D721Med (cell line): ENCODE results near the gene TMEM203.
"Not testable (repeated sequence)": the region's sequence is repeated elsewhere in the genome, so short reads cannot be mapped to it uniquely, and the experiment has no call there.

Experiments used
- DNase-seq: peaks from one replicate; pipeline ENCODE4 v3.0.0; 2011; ENCODE audit warnings: low spot score; ENCODE audit not compliant: insufficient read length
- FAIRE-seq: peaks from 2 replicates; lab custom pipeline; 2011; peaks lifted over from hg19 to GRCh38; lab: Jason Lieb, UNC
- TF ChIP-seq, protein P1 (sequence below): IDR thresholded peaks from 2 replicates; pipeline ENCODE4 v1.5.1; 2012; ENCODE audit warnings: mild to moderate bottlenecking, control low read depth; ENCODE audit not compliant: insufficient read depth; ENCODE audit errors: missing control alignments

The TMEM203 gene

DNA sequence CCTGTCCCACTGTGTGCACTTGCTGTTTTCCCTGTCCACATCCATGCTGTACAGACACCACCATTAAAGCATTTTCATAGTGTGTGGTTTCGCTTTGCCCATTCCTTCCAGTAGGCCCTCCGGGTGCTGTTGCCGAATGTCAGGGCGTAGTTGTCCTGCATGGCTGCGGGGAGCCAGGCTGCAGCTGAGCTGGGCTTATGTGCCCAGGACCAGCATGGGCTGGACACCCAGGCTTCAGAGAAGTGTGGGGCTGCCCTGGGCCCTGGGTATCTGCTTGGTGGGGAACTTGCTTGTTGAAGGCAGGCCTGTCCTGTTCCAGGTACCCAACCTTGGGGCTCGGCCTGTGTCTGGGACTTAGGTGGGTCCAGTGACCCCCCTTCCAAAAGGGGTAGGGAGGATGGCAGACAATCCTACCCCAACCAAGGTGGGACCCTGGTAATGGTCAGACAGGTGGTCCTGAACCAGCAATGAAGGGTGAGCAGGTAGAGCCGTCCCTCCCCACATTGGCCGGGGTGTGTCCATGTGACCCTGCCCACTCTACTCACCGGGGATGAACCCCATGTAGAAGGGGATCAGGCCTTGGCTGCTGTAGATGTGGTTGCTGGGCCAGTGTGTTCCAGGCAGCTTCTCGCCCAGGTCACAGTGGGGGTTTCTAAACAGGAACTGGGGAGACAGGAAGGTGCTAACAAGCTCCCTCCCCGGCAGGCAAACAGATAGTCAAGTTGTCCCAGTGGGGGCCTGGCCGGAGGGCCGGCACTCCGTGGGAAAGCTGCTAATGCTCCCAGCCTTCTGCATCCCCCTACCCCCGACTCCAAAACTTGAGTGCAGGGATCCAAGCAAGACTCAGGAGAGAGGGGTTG is 38.4 kb upstream of the TMEM203 start:
- DNase-seq: no peak
- FAIRE-seq: no peak

DNA sequence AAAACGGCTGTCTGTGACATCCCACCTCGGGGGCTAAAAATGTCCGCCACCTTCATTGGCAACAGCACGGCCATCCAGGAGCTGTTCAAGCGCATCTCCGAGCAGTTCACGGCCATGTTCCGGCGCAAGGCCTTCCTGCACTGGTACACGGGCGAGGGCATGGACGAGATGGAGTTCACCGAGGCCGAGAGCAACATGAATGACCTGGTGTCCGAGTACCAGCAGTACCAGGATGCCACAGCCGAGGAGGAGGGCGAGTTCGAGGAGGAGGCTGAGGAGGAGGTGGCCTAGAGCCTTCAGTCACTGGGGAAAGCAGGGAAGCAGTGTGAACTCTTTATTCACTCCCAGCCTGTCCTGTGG is 37.8 kb upstream of the TMEM203 start:
- not testable (repeated sequence) for FAIRE-seq

More for the DNA sequence above, 38.4 kb upstream of the TMEM203 start:
- TF ChIP-seq, protein P1, sequence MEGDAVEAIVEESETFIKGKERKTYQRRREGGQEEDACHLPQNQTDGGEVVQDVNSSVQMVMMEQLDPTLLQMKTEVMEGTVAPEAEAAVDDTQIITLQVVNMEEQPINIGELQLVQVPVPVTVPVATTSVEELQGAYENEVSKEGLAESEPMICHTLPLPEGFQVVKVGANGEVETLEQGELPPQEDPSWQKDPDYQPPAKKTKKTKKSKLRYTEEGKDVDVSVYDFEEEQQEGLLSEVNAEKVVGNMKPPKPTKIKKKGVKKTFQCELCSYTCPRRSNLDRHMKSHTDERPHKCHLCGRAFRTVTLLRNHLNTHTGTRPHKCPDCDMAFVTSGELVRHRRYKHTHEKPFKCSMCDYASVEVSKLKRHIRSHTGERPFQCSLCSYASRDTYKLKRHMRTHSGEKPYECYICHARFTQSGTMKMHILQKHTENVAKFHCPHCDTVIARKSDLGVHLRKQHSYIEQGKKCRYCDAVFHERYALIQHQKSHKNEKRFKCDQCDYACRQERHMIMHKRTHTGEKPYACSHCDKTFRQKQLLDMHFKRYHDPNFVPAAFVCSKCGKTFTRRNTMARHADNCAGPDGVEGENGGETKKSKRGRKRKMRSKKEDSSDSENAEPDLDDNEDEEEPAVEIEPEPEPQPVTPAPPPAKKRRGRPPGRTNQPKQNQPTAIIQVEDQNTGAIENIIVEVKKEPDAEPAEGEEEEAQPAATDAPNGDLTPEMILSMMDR: no peak

DNA sequence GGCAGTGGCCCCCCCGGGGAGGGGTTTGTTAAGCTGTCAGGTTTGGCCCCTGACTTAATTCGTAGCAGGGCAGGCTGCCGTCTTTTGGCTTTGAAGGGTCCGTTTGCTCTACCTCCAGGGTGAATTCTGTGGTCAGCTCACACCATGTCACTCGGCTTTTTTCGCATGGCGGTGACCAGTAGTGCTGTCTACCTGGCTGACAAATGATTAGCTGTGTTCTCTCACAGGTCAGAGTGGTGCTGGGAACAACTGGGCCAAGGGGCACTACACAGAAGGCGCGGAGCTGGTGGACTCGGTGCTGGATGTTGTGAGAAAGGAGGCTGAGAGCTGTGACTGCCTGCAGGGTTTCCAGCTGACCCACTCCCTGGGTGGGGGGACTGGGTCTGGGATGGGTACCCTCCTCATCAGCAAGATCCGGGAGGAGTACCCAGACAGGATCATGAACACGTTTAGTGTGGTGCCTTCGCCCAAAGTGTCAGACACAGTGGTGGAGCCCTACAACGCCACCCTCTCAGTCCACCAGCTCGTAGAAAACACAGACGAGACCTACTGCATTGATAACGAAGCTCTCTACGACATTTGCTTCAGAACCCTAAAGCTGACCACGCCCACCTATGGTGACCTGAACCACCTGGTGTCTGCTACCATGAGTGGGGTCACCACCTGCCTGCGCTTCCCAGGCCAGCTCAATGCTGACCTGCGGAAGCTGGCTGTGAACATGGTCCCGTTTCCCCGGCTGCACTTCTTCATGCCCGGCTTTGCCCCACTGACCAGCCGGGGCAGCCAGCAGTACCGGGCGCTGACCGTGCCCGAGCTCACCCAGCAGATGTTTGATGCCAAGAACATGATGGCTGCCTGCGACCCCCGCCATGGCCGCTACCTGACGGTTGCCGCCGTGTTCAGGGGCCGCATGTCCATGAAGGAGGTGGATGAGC is 37.1 kb upstream of the TMEM203 start:
- TF ChIP-seq, protein P1: no peak
- FAIRE-seq: no peak

More for the DNA sequence above, 37.8 kb upstream of the TMEM203 start:
- DNase-seq: not testable (repeated sequence)

DNA sequence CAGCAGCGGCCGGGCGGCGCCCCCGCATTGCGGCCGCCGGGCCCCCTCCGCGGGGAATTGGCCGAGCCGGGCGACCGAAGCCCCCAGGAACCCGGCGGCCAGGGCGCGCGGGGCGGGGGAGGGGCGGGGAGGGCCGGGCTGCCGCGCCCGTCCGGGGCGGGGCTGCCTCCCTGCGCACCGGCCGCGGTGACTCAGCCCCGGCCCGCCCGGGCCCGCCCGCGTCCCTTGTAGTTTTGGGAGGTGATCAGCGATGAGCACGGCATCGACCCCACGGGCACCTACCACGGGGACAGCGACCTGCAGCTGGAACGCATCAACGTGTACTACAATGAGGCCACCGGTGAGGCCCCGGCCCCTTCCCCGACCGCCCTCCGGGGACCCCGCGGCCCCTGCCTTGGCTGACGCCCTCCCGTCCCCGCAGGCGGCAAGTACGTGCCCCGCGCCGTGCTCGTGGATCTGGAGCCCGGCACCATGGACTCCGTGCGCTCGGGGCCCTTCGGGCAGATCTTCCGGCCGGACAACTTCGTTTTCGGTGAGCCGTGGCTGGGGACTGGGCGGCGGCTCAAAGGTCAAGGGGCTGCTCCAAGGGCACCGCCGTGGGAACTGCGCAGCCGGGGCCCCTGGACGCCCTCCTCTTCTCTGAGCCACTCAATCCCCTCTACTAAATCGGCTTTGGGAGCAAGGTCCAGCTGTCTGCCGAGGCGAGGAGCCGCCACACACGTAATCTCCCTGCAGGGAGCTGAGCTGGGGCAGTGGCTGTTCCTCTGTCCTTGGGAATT is 36.2 kb upstream of the TMEM203 start:
- DNase-seq (no peak), FAIRE-seq (no peak)
- TF ChIP-seq, protein P1: no peak

More for the DNA sequence above, 37.1 kb upstream of the TMEM203 start:
- DNase-seq: no peak

DNA sequence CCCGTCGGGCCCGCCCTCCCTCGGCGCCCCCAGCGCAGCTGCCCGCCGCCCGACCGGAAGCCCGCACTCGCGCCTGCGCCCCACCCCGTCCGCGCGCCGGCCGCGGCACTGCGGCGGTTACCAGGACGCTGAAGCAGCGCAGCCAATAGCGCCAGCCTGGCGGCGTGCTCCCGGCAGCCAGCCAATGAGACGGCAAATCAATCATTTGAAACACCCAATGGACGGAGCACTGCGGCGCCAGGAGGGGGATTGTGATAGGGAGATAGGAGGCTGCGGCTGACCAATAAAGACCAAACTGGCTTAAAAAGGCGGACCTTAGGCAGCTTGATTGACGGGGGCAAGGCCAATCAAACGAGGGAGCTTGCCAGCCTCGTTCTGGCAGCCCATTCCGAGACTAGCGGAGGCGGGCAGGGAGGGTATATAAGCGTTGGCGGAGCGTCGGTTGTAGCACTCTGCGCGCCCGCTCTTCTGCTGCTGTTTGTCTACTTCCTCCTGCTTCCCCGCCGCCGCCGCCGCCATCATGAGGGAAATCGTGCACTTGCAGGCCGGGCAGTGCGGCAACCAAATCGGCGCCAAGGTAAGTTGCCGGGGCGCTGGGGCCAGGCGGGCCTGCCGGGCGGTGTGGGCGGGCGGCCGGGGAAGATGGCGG is 35.5 kb upstream of the TMEM203 start, which contains the start of gene TUBB4B:
TSS of gene TUBB4B (plus strand) at position 447 of the 649 bp plus-strand sequence. CDS start at position 521, 74 bp downstream.
- peak; percentile 81 for FAIRE-seq
- TF ChIP-seq, protein P1: no peak

DNA sequence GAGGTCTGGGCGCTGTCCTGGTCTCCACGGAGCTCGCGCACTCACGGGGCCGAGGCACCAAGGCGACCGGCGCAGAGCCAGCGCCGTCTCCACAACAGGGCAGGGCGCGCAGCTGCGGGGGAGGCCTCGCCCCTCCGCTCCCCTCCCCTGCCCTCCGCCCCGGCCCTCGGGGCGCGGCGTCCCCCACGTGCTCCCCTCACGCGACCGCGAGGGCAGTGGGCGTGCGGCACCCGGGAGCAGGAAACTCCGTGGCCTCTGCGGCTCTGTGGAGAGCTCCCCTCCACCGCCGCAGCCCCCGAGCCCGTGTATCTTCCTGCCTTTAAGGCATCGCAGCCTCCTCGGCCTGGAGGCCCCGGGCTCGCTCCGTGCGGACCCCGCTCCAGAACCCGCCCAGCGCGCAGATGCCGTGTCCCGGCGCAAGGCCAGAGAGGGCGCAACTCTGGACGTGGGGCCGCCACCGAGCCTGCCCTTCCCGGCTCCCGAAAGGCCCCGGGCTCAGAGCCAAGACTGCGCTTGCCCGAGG is 34.9 kb upstream of the TMEM203 start:
- FAIRE-seq (no peak), DNase-seq (no peak)
- TF ChIP-seq, protein P1: peak; percentile 3

More for the DNA sequence above, 35.5 kb upstream of the TMEM203 start, which contains the start of gene TUBB4B:
- DNase-seq: peak; percentile 96

DNA sequence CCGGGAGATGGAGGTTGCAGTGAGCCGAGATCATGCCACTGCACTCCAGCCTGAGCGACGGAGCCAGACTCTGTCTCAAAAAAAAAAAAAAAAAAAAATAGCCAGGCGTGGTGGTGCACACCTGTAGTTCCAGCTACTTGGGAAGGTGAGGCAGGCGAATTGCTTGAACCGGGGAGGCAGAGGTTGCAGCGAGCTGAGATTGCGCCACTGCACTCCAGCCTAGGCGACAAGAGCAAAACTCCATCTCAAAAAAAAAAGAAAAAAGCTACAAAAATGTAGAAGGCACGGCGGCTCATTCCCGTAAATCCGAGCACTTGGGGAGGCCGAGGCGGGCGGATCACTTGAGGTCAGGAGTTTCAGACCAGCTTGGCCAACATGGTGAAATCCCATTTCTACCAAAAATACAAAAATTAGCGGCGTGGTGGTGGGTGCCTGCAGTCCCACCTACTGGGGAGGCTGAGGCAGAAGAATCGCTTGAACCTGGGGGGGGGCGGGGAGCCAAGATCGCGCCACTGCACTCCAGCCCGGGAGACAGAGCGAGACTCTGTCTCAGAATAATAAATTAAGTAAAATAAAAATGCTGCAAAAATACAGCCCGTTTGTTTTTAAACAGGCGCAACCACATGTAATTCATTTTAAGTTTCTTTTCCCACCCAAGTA is 34.2 kb upstream of the TMEM203 start:
- not testable (repeated sequence) for DNase-seq, FAIRE-seq
